Fibroblast of lung (primary cell): ENCODE data around the gene CCNH.

Source experiments
- EZH2 ChIP-seq: IDR thresholded peaks from 2 replicates; pipeline ENCODE4 v1.5.1; 2012; ENCODE audit warnings: low read length, control low read depth, mild to moderate bottlenecking; ENCODE audit errors: missing control alignments
- TF ChIP-seq, protein P1 (sequence below), 2 donors: IDR thresholded peaks in 1 of 2; conservative IDR thresholded peaks in 1 of 2; 1 replicate in 1 of 2; 2 replicates in 1 of 2; pipeline ENCODE4 v1.5.1; 2011 to 2012; ENCODE audit warnings: low read length in 2 of 2, control low read depth in 1 of 2, inconsistent platforms in 1 of 2, low read depth in 1 of 2, mild to moderate bottlenecking in 1 of 2

GRCh38 chr5:87408204-87408603 lies 4.5 kb downstream of the CCNH start:
- TF ChIP-seq, protein P1, sequence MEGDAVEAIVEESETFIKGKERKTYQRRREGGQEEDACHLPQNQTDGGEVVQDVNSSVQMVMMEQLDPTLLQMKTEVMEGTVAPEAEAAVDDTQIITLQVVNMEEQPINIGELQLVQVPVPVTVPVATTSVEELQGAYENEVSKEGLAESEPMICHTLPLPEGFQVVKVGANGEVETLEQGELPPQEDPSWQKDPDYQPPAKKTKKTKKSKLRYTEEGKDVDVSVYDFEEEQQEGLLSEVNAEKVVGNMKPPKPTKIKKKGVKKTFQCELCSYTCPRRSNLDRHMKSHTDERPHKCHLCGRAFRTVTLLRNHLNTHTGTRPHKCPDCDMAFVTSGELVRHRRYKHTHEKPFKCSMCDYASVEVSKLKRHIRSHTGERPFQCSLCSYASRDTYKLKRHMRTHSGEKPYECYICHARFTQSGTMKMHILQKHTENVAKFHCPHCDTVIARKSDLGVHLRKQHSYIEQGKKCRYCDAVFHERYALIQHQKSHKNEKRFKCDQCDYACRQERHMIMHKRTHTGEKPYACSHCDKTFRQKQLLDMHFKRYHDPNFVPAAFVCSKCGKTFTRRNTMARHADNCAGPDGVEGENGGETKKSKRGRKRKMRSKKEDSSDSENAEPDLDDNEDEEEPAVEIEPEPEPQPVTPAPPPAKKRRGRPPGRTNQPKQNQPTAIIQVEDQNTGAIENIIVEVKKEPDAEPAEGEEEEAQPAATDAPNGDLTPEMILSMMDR (conservative IDR thresholded peaks at IDR 0.05 in 1 of 2, IDR thresholded peaks at IDR 0.05 in 1 of 2; ENCODE audit: low read depth in 1 of 2, low read length in 2 of 2): no peak
- no peak for TF ChIP-seq EZH2
